DND-41 (cell line): Measurements from ENCODE around the gene MAPK10.

Source experiments
- CTCF ChIP-seq: IDR thresholded peaks from 2 replicates; pipeline ENCODE4 v1.5.1; 2012; ENCODE audit warnings: borderline replicate concordance, low read length, moderate library complexity, mild to moderate bottlenecking; ENCODE audit not compliant: poor library complexity, severe bottlenecking; ENCODE audit errors: extremely low read depth
- EZH2 ChIP-seq: IDR thresholded peaks from 3 replicates; pipeline ENCODE4 v1.6.1; 2012; ENCODE audit warnings: borderline replicate concordance, low read depth, mild to moderate bottlenecking, moderate library complexity, low read length, inconsistent platforms; ENCODE audit not compliant: severe bottlenecking

GRCh38 chr4:86344127-86344526, 15.7 kb downstream of the MAPK10 start:
- TF ChIP-seq EZH2: no peak
- TF ChIP-seq CTCF: no peak
